Measurements from ENCODE around the gene ACTN3.
A peak's percentile ranks its signal among the peaks of the same experiment; 100 is the strongest.
"Not testable (repeated sequence)": the region's sequence is repeated elsewhere in the genome, so short reads cannot be mapped to it uniquely, and the experiment has no call there.

ACTN3 gene

DNA sequence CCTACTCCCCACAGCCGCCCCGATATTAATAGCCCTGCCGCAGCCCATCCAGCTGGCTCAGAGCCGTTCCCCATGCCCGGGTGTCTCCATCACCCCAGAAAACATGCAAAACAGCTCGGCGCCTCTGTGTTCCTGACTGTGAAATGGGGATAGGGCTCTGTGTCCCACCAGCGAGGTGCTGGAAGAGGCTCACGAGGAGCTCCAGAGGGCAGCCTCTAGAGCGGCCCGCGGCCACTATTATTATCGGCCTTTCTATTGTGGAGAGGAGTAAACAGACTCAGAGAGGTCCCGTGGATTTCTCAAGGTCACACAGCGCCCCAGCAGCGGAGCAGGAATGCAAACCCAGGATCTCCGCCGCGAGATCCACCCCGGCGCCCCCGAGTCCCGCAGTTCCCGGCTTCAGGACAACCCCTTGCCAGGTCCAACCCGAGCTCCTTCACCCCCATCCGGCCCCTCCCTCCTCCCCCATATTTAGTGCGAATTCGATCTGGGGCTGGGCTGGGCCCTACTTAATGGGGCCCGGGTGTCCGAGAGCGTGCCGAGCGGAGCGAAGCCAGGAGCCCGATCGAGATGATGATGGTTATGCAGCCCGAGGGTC is at the start of gene ACTN3:
ACTN3 (plus strand) TSS at position 536 of the 598 bp plus-strand sequence; CDS start at position 571, 35 bp downstream.
- no peak for DNase-seq

DNA sequence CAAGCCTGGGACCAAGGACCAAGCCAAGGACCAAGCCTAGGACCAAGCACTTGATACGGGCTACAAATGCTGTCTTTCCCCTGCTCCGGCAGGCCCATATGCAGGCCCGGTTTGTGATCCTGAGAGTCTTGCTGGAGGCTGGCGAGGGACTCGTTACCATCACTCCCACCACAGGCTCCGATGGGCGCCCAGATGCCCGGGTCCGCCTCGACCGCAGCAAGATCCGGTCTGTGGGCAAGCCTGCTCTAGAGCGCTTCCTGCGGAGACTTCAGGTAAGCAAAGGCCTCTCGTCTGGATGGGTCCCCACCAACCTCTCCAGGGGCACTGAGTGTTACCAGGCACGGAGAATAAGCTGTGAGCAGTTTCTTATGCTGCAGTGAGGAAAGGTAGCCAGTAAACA is 49.5 kb upstream of the ACTN3 start:
- DNase-seq, result no peak

DNA sequence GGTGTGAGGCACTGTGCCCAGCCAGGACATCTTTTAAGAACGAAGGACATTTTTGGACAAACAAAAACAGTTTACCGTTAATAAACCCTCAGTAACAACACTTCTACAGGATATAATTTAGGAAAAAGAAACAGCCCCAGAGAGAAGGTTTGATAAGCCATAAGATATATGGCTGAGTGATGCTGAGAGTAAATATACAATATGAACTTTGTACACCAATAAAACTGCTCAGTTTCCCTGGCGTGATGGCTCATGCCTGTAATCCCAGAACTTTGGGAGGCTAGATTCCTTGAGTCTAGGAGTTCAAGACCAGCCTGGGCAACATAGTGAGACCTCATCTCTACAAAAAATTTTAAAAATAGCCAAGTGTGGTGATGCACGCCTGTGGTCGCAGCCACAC is 48.2 kb upstream of the ACTN3 start:
- DNase-seq, result no peak

DNA sequence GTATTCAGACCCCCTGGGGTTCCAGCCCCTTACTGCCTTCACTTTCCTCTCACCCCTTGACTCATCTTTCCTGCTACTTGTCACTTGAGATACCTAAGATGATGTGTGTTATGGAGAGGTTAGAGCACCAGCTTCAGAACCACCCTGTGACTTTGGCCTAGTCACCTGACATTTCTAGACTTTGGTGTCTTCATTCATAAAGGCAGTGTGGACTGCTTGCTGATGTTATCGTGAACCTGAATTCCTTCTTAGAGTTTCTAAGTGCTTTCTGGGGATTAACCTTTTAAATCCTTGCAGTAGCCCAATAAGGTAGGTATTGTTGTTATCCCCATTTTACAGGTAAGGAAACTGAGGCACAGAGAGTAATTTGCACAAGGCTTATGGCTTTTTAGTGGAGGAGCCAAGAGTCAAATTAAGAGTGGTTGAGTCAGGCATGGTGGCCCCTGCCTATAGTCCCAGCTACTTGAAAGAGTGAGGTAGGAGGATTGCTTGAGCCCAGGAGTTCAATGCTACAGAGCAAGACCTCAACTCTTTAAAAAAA is 41.4 kb upstream of the ACTN3 start:
- no peak for DNase-seq

DNA sequence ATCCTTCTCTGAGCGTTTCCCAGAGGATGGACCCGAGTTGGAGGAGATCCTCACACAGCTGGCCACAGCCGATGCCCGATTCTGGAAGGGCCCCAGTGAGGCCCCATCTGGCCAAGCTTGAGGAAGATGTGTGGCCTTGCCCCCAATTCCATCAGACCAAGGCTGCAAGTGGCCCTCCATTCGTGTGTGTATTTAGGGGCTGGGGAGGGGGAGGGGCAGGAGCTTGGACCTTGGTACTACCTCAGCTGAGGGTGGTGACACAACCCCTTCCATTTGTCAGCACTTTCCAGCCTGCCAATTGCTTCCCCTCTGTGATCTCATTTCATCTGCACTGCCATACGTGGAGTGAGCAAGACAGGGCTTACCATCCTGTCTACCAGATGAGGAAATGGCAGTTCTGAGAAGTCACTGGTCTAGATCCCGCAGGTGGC is 37.6 kb upstream of the ACTN3 start:
- DNase-seq, result no peak

DNA sequence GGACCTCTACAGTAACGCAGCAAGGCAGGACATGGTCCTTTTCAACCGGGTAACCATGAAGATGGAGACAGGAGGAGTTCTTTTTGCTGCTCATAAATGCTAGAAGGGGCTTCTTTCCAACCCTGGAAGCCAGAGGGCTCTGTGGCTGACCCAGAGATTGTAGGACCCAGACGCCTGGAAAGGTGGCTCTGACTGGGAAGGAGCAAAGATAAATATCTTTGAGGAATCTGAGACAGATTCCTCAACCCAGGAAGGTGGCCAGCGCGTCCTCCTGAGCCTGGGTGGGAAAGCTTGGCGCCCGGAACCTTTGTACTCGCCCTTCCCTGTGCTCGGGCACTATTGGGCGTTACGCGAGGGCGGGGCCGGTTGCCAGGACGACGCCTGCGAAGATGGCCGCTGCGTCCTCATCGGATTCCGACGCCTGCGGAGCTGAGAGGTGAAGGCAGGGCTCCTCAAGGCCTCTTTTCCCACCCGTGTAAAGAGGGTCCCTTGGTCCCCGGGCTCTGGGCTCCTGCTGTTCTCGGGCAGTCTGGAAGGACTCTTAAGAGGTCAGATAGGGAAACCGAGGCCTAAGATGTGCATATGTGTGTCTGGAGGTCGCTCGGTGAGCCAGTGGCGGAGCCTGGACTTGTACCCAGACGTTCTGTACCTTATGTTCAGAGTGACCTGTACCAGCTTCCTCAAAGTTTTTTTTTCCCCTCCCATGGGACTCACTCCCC is 36.3 kb upstream of the ACTN3 start, which contains the start of gene BBS1:
BBS1 (plus strand) TSS at position 365 of the 719 bp plus-strand sequence; CDS start at position 390, 25 bp downstream.
- peak; percentile 65 for DNase-seq

DNA sequence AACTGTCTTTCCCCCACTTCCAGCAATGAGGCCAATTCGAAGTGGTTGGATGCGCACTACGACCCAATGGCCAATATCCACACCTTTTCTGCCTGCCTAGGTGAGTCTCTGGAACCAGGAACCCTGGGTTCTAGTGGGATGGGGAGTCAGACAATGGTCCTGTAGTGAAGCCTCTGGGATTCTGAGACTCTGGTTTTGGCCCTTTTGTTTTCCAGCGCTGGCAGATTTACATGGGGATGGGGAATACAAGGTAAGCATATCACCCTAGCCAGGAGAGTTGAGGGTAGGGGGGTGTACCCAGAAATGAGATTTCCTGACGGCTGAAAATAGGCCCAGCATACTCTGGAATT is 35.7 kb upstream of the ACTN3 start:
- no peak for DNase-seq

DNA sequence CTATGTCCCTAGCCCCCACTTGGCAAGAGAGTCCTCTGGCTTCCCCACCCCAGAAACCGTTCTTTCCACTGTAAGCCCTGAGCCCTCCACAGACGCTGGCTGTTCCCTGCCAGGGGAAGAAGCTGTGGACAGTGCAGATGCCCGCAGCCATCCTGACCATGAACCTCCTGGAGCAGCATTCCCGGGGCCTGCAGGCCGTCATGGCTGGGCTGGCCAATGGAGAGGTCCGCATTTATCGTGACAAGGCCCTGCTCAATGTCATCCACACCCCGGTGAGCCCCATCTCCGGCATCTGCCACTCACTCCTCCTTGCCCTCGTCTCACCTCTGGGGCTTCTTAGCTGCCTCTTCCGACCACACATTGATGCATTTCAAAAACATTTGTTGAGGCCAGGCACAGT is 23.1 kb upstream of the ACTN3 start:
- no peak for DNase-seq

DNA sequence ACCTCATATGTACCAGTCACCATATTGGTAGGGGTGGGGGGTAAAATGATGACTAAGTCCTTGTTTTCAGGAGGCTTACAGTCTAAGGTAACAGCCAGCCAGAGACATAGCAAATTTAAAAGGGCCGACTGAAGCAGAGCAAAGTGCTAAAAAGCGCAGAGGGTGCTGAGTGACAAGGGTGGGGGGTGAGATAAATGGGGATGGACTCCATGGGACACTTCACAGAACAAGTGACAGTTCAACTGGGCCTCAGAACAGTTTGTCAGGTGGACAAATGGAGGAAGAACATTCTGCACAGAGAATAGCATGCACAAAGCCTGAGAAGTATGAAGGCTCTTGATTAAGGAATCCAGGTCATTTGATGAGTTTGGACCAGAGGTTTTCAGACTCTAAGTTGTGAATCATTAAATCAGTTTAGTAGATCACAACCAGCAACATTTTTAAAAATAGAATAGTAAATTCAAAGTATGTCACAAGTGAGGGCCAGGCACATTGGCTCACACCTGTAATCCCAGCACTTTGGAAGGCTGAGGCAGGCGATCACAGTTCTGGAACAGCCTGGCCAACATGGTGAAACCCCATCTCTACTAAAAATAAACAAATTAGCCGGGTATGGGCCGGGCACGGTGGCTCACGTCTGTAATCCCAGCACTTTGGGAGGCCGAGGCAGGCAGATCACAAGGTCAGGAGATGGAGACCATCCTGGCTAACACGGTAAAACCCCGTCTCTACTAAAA is 22.2 kb upstream of the ACTN3 start:
- no peak for DNase-seq

DNA sequence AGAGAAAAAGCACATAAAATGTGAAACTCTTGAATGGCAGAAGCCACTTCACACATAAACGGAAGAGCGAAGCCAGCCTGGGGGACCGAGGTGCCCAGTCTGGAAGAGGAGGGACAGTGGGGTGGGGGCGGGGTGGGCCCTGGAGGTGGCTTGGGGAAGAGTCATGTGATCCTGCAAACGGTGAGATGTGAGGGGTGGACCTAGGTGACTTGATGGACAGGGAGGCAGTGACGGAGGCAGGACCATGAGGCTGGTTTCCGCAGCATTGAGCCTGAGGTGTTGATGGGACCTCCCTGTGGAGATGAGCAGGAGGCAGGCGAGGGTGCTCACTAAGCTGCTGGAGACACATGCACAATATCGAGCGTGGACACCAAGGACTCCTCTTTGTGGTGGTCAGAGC is 17.6 kb upstream of the ACTN3 start:
- DNase-seq, result no peak

DNA sequence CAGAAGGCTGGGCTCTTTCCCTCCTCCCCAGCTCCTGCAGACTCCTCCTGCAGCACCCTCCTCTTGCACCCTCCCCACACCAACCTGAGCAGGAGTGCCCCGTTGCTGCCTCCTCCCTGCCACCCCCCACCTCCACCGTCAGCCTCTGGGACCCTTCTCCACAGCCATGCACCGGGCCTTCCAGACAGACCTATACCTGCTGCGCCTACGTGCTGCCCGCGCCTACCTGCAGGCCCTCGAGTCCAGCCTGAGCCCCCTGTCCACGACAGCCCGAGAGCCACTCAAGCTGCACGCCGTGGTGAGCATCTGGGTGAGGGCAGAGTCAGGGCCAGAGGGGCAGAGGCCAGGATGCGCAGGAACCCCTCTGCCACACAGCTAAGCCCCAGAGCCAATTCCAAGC is 17.0 kb upstream of the ACTN3 start:
- DNase-seq, result no peak

DNA sequence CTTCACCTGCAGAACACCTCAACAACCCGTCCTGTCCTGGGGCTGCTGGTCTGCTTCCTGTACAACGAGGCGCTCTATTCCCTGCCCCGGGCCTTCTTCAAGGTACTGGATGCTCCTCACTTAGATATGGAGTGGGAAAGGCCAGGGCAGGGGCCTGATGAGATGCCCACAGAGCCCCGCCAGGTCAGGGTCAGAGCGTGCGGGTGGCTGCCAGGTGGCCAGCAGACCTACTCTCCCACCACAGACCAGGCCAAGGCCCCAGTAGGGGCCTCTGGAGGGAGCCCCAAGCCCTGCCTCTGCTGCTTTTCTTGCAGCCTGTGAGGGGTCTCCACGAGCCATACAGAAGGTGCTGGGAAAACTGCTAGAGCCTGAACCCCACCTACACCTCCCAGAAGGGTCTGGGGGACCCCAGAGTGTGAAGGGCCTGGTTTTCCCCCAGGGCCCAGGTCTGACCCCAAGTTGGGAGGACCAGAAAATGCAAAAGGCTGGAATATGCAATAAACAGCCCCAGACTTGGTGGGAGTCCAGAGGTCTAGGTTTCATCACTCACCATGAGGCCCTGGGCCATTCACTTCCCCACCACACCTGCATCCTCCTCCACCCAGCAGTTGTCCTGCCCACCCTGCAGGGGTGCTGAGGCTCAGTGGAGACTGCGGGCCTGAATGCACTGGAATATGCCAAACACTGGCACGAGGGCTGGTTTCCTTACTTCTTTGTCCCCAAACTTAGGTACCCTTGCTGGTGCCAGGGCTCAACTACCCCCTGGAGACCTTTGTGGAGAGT is 15.6 kb upstream of the ACTN3 start:
- DNase-seq, result no peak

DNA sequence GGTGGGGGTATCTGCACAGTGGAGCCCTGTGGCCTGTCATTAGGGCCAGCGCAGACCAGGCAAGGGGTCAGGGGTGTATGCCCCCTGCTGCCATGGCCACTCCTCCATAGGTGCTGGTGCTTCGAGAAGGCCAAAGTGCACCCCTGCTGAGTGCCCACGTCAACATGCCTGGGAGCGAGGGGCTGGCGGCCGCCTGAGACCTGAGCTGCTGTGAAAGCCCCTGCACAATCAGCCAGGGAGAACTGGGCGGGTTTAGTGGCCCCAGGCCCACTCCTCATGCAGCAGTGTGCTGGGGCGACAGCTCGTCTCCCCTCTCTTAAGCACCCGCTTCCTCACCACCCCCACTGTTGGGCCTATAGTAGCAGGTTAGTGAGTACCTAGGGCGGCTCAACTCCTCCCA is 14.9 kb upstream of the ACTN3 start:
- no peak for DNase-seq

DNA sequence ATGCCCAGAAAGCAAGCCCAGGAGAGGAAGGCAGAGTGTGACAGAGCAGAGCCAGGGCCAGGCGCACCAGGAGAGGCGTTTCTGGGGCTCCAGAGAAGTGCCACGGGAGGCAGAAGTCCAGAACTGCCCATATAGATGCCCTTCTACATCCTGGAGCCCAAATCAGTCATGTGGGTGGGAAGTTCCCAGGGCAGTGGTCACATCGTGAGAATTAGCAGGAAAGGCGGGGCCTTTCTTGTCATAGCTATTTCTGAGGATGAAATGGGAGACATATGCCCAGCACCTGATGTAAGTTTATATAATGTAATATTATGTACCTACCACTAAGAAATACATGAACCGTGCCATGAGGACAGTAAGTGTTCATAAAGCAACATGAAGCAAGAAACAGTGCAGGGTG is 13.9 kb upstream of the ACTN3 start:
- DNase-seq, result no peak

DNA sequence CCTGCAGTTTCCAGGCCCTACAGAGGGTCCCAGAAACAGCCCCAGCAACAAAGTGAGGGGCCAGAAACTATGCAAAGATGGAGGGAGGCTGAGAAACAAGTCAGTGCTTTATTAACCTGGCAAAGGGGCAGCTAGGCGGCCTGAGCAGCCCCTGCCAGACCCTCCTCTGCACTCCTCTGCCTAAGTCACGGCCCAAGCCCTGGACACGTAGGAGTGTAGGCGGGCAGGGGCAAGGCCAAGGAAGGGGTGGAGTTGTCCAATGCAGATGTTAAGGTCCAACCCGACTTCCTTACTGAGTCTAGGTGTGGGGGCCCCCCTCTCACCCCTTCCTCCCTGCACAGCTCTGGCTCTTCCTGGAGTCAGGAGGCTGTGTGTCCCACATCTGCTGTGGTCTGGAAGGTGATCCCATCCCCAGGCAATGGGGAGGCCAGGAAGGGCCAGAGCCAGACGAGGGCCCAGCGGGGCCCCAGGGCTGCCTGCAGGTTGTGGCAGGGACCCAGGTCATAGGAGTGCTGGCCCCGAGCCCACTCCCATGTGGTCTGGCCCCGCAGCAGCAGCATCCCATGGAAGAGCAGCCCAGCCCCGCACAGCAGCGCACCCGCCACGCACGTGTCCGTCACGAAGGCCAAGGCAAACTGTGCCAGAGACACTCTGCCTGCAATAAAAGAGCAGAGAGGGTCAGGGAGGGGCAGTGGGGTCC is 7.4 kb upstream of the ACTN3 start:
- no peak for DNase-seq

DNA sequence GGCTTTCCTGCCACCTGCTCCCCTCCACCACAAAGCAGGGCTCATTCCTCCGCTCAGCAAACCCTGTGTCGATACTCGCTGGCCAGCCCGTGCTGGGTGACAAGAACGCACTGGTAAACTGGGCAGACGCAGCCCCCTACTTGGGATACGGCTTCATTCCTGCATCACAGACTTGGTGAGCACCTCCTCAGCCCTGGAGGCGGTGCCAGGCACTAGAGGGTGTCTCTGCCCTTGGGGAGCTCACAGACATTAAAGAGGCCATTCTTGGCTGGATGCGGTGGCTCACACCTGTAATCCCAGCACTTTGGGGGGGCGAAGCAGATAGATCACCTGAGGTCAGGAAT is 6.9 kb upstream of the ACTN3 start:
- DNase-seq, result no peak

DNA sequence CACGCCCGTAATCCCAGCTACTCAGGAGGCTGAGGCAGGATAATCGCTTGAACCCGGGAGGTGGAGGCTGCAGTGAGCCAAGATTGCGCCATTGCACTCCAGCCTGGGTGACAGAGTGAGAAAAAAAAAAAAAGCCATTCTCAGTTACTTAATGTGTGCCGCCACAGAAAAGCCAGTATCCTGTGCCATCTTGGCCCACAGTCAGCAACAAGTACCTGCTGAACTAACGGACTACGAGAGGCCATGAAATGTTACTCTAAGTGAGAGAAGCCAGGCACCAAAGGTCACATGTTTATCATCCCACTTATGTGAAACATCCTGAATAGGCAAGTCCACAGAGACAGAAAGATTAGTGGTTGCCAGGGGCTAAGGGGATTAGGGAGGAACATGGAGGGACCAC is 6.1 kb upstream of the ACTN3 start:
- DNase-seq, result not testable (repeated sequence)

DNA sequence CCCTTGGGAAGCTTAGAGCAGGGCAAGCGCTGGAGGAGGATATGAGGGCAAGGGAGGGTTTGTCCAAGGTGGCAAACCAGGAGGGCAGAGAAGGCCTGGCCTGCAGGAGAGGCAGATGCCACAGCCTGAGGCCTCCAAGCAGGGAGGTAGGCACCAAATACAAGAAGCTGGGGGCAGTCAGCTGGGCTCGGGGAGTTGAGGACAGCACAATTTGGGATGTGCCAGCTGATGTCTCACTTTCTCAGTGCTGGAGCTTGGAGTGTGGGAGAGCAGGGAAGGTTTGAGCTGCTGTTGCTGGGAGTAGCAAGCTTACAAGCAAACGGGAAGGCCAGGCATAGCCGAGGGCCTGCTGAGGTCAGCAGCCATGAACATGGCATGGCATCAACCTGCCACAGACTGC is 4.8 kb upstream of the ACTN3 start:
- DNase-seq, result no peak

DNA sequence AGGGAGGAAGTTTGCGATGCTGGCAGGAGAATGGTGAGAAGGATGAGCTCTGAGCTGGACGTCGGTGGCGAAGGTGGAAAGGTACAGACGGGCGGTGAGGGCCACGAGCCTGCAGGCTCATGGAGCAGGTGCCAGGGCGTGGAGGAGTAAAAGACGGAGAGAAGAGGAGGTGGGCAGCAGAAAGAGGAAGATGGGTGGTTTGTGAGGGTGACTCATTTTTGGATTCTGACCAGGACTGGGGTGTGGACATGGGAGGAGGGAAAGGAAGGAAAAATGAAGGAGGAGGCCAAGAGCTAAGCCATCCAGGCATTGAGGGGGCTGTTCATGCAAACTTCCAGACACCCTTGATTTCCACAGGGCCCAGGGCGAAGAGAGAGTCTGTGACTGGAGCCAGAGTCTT is 4.3 kb upstream of the ACTN3 start:
- no peak for DNase-seq

DNA sequence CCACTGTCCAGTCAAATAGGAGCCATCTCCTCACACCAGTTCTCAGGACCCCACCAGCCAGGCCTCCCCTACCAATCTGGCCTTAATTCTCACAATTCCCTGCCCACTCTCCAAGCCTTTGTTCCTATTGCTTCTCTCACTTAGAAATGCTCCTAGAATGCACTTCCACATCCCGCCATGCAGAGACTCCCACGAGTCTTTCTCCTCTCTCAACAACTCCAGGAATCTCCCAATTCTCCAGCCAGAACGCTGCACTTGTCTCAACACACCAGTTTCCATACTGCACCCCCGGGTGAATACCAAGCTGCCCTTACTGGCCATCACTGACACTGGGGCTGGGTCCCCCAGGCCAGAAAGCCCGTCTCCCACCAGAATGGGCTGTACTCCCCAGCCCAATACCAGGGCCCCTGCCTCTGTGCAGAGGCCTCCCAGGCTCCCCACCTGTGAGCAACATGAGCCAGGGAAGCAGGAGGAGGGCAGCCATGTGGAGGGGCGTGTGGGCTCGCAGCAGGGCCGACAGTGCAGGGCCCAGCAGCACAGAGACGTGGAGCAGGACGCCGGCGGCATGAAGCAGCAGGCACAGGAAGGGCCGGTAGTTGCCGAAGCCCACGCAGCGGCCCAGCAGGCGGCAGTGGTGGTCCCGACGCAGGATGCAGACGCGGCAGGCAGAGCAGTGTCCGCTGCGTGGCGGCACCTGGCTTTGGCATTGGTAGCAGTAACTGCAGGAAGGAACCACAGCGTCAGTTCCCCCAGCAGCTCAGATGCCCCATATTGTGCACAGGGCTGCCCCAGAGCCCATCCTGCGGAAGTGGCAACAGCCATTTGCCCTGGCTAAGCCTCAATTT is 3.2 kb upstream of the ACTN3 start:
- no peak for DNase-seq

DNA sequence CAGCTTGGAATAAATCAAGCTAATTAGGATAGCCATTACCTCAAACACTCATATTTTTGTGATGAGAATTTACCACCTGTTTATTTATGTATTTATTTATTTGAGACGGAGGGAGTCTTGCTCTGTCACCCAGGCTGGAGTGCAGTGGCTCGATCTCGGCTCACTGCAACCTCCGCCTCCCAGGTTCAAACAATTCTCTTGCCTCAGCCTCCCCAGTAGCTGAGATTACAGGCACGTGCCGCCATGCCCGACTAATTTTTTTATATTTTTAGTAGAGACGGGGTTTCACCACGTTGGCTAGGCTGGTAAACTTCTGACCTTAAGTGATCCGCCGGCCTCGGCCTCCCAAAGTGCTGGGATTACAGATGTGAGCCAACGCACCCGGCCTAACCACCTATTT is 1.8 kb upstream of the ACTN3 start:
- not testable (repeated sequence) for DNase-seq

Measured in NCI-H510A (cell line).